ENCODE measurements around the gene HSFX1. TPM values are rescaled to one million over a fixed set of nuclear protein-coding genes. Genes with fewer than 3 reads are reported as not detected.
"Not testable (repeated sequence)": the region's sequence is repeated elsewhere in the genome, so short reads cannot be mapped to it uniquely, and the experiment has no call there.

The HSFX1 gene, protein sequence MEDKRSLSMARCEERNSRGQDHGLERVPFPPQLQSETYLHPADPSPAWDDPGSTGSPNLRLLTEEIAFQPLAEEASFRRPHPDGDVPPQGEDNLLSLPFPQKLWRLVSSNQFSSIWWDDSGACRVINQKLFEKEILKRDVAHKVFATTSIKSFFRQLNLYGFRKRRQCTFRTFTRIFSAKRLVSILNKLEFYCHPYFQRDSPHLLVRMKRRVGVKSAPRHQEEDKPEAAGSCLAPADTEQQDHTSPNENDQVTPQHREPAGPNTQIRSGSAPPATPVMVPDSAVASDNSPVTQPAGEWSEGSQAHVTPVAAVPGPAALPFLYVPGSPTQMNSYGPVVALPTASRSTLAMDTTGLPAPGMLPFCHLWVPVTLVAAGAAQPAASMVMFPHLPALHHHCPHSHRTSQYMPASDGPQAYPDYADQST
- total RNA-seq = 1 to 10 TPM; 1.2 to 6.2 TPM

DNA sequence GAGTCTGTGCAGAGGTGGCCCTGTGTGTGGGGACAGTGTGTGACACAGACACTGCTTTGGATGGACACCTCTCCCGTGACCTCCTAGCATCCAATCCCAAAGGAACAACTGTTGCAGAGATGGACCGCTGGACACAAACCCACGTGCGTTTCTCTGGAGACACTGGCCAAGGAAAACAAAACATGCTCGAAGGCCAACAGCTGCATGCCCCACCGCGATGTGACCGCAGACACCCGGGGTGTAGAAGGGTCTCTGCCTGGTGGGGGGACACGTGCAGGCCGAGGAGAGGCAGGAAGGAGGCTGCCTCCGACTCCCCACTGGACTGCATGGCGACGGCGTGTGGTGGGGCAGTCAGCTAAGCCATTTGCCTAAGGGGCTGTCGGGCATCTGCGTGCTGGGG, at the start of gene HSFX1:
Gene HSFX1 (plus strand): TSS at position 301 of the 400 bp plus-strand sequence. CDS start 614 bp downstream, outside the sequence.
- DNase-seq (ENCODE audit: low spot score); H3K27me3 ChIP-seq (replicated peaks; ENCODE audit: insufficient read depth); H3K27ac ChIP-seq; H3K4me3 ChIP-seq; H3K9me3 ChIP-seq; intact Hi-C loops (cut with DNase I); H3K4me1 ChIP-seq (replicated peaks); H3K36me3 ChIP-seq: not testable (repeated sequence)
- no CpG with 5 or more reads among the region's 17 CpGs for WGBS

DNA sequence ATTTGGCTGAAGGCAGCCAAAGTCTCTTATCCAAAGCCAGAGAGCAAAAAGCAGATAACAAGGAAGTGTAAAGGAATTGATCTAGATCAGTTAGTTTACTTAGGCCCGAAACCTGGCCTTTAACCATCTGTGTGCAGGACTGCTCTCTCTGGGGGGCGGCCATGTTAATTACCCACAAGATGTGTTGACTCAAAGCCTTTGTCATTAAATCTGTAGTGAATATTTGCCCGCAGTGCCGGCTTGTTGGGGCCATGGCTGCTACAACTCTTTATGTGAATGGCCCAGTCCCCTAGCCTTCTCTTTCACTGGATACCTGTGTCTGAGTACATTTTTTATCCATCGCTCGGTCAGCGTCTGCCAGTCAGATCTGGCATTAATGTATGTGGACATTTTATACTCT, 46.6 kb upstream of the HSFX1 start:
- H3K4me3 ChIP-seq; H3K4me1 ChIP-seq (replicated peaks); intact Hi-C loops (cut with DNase I); H3K27me3 ChIP-seq (replicated peaks; ENCODE audit: insufficient read depth); H3K36me3 ChIP-seq; H3K9me3 ChIP-seq; DNase-seq (ENCODE audit: low spot score); H3K27ac ChIP-seq: not testable (repeated sequence)
- no CpG with 5 or more reads among the region's 7 CpGs for WGBS

DNA sequence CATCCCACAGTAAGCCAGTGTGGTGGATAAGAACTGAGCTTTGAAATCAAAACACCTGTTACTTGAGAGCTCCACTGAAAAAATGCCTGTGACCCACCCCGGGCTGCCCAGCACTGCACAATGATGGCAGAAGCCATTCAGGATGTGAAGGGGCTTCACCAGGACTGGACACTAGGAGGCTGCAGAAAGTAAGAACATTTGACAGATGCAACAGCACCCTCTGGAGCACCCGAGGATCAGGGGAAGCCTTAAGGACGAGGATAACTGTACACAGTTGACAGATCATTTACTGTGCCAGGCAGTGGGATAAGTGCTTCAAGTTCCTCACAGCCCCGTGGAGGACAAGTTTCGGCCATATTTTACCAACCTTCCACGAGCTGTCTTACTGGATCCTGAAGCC, 31.6 kb upstream of the HSFX1 start:
- H3K4me3 ChIP-seq; H3K4me1 ChIP-seq (replicated peaks); H3K27ac ChIP-seq; DNase-seq (ENCODE audit: low spot score); H3K27me3 ChIP-seq (replicated peaks; ENCODE audit: insufficient read depth); H3K36me3 ChIP-seq; H3K9me3 ChIP-seq; intact Hi-C loops (cut with DNase I): not testable (repeated sequence)
- no CpG with 5 or more reads among the region's 6 CpGs for WGBS

DNA sequence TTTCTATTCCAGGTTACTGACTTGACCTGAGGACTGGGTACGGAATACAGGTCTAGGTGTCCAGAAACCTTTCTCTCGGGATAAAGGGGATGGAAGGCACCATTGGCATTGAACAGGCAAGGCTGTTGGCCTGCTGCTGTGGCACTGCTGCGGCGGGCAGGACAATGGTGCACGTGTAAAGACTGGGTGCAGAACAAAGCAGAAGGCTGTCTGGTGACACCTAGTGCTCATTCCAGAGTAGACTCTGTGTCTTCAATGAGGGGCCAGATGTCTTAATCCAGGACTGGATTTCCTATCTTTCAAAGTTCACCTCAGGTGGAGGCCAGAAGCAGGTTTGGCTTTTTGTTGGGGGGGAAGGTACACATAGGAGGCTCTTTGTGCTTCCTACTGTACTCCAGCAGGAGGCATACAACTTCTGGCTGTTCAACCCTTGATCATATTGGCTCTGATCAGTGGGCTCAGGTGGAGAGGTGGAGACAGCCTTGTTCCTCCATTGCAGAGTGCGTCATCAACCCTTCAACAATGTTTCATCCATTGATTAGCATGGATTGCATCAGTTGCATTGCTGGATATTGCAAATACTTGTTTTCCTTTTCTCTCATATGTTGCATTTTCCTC, 27.4 kb upstream of the HSFX1 start:
- H3K36me3 ChIP-seq; DNase-seq (ENCODE audit: low spot score); H3K4me1 ChIP-seq (replicated peaks); H3K27ac ChIP-seq; H3K9me3 ChIP-seq; H3K27me3 ChIP-seq (replicated peaks; ENCODE audit: insufficient read depth); intact Hi-C loops (cut with DNase I); H3K4me3 ChIP-seq: not testable (repeated sequence)
- no CpG with 5 or more reads among the region's 6 CpGs for WGBS

DNA sequence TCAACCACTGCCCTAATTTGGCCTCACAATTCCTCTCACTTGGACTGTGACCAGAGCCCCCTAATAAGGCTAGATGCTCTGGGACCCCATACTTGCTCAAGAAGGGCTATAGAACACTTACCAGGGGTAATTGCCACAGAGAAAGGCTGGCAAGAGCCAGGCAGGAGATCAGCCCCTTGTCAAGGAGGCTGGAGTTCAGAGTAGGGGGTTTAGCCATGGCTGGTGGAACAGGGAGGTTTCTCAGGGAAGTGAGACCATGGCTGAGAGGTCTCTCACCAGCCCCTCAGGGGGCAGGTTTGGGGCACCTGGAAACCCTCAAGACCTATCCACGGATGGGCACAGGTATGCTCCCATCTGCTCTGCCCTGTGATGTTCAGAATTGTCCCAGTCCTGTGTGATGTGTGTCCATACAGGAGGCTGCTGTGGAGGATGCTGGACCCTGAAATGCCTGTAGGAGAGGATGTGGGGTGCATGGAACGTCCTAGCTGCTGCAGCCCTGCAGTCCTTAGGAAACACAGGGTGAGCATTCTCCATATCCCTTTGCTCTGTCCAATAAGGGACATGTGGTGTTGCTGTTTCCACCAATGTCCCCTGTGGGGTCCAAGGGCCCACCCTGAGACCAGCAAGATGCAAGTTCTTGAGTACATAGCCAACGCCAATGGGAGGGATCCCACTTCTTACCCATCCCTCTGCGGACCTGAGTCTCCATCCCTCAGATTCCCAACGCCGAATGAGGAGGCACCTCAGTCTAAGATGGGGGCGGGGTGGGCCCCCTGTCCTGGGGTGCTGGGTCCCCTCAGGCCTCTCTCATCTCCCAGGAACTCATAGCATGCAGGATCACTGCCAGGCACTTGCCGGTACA, 16.4 kb upstream of the HSFX1 start:
- no peak for DNase-seq (ENCODE audit: low spot score)
- Histone ChIP-seq H3K9me3 (no peaks in the 10 kb centered on the region), H3K4me1 (replicated peaks) (no peaks in the 10 kb centered on the region), H3K27me3 (replicated peaks; ENCODE audit: insufficient read depth) (no peaks in the 10 kb centered on the region), H3K36me3 (no peaks in the 10 kb centered on the region), H3K4me3 (no peak overlapping the region), H3K27ac (no peak overlapping the region)
- WGBS = 92% methylated on average over 8 of the region's 8 CpGs
- intact Hi-C loops (cut with DNase I) = no loop called here
- no peak for TF ChIP-seq POLR2A (IDR thresholded peaks at IDR 0.05)
- TF ChIP-seq, protein P1, sequence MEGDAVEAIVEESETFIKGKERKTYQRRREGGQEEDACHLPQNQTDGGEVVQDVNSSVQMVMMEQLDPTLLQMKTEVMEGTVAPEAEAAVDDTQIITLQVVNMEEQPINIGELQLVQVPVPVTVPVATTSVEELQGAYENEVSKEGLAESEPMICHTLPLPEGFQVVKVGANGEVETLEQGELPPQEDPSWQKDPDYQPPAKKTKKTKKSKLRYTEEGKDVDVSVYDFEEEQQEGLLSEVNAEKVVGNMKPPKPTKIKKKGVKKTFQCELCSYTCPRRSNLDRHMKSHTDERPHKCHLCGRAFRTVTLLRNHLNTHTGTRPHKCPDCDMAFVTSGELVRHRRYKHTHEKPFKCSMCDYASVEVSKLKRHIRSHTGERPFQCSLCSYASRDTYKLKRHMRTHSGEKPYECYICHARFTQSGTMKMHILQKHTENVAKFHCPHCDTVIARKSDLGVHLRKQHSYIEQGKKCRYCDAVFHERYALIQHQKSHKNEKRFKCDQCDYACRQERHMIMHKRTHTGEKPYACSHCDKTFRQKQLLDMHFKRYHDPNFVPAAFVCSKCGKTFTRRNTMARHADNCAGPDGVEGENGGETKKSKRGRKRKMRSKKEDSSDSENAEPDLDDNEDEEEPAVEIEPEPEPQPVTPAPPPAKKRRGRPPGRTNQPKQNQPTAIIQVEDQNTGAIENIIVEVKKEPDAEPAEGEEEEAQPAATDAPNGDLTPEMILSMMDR (IDR thresholded peaks at IDR 0.05) = no peak

DNA sequence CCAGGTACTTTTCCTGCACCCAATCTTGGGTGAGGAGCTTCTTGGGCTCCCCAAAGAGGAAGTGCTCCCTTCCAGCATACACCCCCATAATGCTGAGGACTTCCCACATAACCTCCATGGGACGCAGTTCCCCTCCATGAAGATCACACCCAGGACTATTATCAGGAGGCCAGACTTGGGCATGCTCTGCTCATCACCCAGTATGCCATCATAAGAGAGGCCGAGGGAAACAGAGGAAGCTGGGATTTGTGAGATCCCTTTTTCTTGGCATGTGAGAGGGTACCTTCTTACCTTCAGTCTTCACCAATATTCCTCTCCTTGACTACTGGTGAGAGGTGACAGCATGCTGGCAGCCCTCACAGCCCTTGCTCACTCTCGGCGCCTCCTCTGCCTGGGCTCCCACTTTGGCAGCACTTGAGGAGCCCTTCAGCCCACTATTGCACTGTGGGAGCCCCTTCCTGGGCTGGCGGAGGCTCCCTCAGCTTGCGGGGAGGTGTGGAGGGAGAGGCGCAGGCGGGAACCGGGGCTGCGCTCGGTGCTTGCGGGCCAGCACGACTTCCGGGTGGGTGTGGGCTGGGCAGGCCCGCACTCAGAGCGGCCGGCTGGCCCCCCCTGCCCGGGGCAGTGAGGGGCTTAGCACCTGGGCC, 15.7 kb upstream of the HSFX1 start:
- no peaks in the 10 kb centered on the region for H3K4me1 ChIP-seq (replicated peaks)
- no peaks in the 10 kb centered on the region for H3K36me3 ChIP-seq
- TF ChIP-seq, protein P1 (IDR thresholded peaks at IDR 0.05) = no peak
- TF ChIP-seq POLR2A (IDR thresholded peaks at IDR 0.05) (no peak), POLR2AphosphoS5 (IDR thresholded peaks at IDR 0.05) (no peak)
- intact Hi-C loops (cut with DNase I) = no loop called here
- H3K27ac ChIP-seq = no peak overlapping the region
- H3K4me3 ChIP-seq = no peak overlapping the region
- H3K27me3 ChIP-seq (replicated peaks; ENCODE audit: insufficient read depth) = no peaks in the 10 kb centered on the region
- WGBS = 96% methylated on average over 17 of the region's 18 CpGs
- H3K9me3 ChIP-seq = no peaks in the 10 kb centered on the region
- no peak for DNase-seq (ENCODE audit: low spot score)

DNA sequence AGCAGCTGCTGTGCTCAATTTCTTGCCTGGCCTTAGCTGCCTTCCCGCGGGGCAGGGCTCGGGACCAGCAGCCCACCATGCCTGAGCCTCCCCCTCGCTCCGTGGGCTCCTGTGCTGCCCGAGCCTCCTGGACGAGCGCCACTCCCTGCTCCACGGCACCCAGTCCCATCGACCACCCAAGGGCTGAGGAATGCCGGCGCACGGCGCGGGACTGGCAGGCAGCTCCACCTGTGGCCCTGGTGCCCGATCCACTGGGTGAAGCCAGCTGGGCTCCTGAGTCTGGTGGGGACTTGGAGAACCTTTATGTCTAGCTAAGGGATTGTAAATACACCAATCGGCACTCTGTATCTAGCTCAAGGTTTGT, 15.2 kb upstream of the HSFX1 start:
- H3K4me1 ChIP-seq (replicated peaks); H3K4me3 ChIP-seq; H3K27ac ChIP-seq; H3K27me3 ChIP-seq (replicated peaks; ENCODE audit: insufficient read depth); H3K9me3 ChIP-seq; DNase-seq (ENCODE audit: low spot score); H3K36me3 ChIP-seq; intact Hi-C loops (cut with DNase I): not testable (repeated sequence)
- WGBS = 97% methylated on average over 17 of the region's 17 CpGs
